Left ventricle myocardium inferior (tissue), 1 donor: ENCODE results near the gene SDHD. TPM values are rescaled to one million over a fixed set of nuclear protein-coding genes. Genes with fewer than 3 reads are reported as not detected.

Experiments
- DNase-seq: peaks from one replicate; pipeline ENCODE4 v3.0.0-alpha.2; 2020
- H3K27ac ChIP-seq: fragments of 200-600 bp; replicated peaks from 2 replicates; pipeline ENCODE4 v1.8.0; 2021
- H3K27me3 ChIP-seq: fragments of 200-600 bp; 2 replicates; pipeline ENCODE4 v1.8.0; 2021; ENCODE audit warnings: low read depth
- H3K36me3 ChIP-seq: fragments of 200-600 bp; 2 replicates; pipeline ENCODE4 v1.8.0; 2021
- H3K4me1 ChIP-seq: fragments of 200-600 bp; 2 replicates; pipeline ENCODE4 v1.8.0; 2021
- H3K4me3 ChIP-seq: fragments of 200-600 bp; 2 replicates; pipeline ENCODE4 v1.8.0; 2021; ENCODE audit warnings: mild to moderate bottlenecking, moderate library complexity
- H3K9me3 ChIP-seq: fragments of 200-600 bp; replicated peaks from 2 replicates; pipeline ENCODE4 v1.8.0; 2021
- CTCF ChIP-seq: fragments of 200-600 bp; IDR thresholded peaks from 2 replicates; pipeline ENCODE4 v1.8.0; 2021; ENCODE audit warnings: antibody characterized with exemption, mild to moderate bottlenecking, borderline replicate concordance
- intact Hi-C: fragments of 100-400 bp; cut with micrococcal nuclease; formaldehyde crosslinking; loops from one replicate; pipeline ENCODE4 v1.11.0; 2022
- total RNA-seq: library from RNA; stranded (reverse); fragmentation: NEBNext Ultra II Directional; extraction: Animal tissue kit (Norgen Biotek cat#: 25700); gene quantifications from one replicate; pipeline ENCODE4 v1.2.1, GENCODE V29; 2021
- donor health status: DM: no; HTN: yes; CAD: no; lungs with severe emphysema.

SDHD gene
- total RNA-seq, 1 donor from 2014 or later: 290 TPM

DNA sequence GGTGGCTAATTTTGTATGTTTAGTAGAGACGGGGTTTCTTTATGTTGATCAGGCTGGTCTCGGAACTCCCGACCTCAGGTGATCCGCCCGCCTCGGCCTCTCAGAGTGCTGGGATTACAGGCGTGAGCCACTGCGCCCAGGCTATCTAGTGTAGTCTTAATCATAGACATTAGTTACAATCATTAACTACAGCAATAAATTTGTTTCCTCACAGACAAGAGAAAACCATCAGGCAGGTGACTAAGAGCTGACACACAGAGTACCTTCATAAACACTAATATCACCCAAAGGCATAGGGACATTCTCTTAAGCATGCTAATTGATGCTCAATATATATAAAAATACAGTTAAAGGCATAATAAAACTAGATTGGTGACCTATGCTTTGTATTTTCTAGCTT is 19.4 kb downstream of the SDHD start:
- Histone ChIP-seq H3K9me3 (peaks cover 5% of the 10 kb centered on the region), H3K27ac (no peak overlapping the region), H3K4me3 (no peak overlapping the region), H3K4me1 (no peaks in the 10 kb centered on the region), H3K27me3 (no peaks in the 10 kb centered on the region), H3K36me3 (peaks cover 5% of the 10 kb centered on the region)
- intact Hi-C loops: no loop called here
- no peak for DNase-seq
- no peak for TF ChIP-seq CTCF

- Histone ChIP-seq H3K27ac (no peak overlapping the region), H3K36me3 (peaks cover under 1% of the 10 kb centered on the region), H3K27me3 (no peaks in the 10 kb centered on the region), H3K9me3 (peaks cover 5% of the 10 kb centered on the region), H3K4me3 (peak overlapping the region; percentile 21), H3K4me1 (peaks cover 5% of the 10 kb centered on the region)
- DNase-seq: no peak
- TF ChIP-seq CTCF: peak; percentile 78
- intact Hi-C loops: loop anchor here (10.0 kb wide), 1 partner anchor 61 kb away; the partner anchor contains the start of gene BCO2
These were observed 27.1 kb downstream of the SDHD start for GRCh38 chr11:112113539-112114457.

DNA sequence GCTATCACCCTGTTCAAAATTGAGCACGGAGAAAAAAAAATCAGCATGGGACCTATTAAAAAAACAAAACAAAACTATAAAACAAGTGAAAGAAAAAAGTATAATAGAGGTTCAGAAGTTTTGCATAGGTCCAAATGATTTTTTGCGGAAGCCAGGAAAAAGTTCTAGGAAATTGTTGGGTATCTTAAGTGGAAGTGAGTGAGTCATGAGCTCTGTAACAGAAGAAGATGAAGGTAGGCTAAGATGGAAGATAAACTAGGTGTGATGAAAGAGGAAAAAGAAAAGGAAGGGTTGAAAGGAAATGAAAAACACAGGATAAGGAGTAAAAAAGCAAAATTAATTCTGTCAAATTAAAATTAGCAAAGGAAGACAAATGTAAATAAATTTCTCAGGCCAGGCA is 27.8 kb downstream of the SDHD start:
- Histone ChIP-seq H3K27me3 (no peaks in the 10 kb centered on the region), H3K36me3 (peaks cover 7% of the 10 kb centered on the region), H3K27ac (no peak overlapping the region), H3K4me3 (no peak overlapping the region), H3K9me3 (peaks cover 5% of the 10 kb centered on the region), H3K4me1 (peaks cover 5% of the 10 kb centered on the region)
- intact Hi-C loops: loop anchor here (10.0 kb wide), 1 partner anchor 60 kb away; the partner anchor contains the start of gene BCO2
- no peak for DNase-seq
- no peak for TF ChIP-seq CTCF

DNA sequence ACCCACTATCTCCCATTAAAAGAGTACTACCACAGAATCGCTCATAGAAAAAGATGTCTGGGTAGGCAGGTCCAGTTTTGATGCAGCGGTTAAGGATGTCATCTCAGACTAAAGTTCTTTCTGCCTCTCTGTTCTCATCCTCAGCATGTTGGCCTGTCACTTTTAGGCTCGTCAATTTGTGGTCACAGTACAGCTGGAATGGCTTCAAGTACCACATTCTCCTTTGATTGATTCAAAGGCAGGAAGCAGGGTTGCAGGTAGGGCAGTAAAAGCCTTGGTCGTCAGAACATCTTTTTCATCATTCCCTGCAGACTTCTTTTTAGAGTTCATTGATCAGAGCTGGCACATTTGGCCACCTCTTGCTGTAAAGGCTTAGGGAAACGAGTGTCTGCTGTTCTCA is 28.7 kb downstream of the SDHD start:
- H3K27ac ChIP-seq: no peak overlapping the region
- H3K27me3 ChIP-seq: no peaks in the 10 kb centered on the region
- no peak for TF ChIP-seq CTCF
- DNase-seq: no peak
- H3K4me1 ChIP-seq: peaks cover 5% of the 10 kb centered on the region
- peaks cover 9% of the 10 kb centered on the region for H3K36me3 ChIP-seq
- intact Hi-C loops: loop anchor here (10.0 kb wide), 1 partner anchor 59 kb away; the partner anchor contains the start of gene BCO2
- H3K9me3 ChIP-seq: peaks cover 5% of the 10 kb centered on the region
- no peak overlapping the region for H3K4me3 ChIP-seq

DNA sequence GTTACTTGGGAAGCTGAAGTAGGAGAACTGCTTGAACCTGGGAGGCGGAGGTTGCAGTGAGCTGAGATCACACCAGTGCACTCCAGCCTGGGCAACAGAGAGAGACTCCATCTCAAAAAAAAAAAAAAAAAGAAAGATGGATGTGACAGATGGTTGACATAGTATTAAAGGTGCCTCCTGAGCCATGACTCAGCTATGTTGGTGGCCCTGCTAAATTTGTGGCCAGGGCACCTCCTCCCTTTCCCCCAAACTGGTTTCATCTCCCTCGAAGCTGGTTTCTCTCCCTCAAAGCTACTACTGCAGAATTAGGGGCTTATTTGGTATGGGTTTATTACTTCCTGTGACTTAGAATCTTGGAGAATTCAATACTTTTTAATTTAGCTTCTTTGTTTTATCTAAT is 31.5 kb downstream of the SDHD start:
- Histone ChIP-seq H3K27ac (no peak overlapping the region), H3K36me3 (peaks cover 9% of the 10 kb centered on the region), H3K27me3 (no peaks in the 10 kb centered on the region), H3K4me1 (peaks cover 5% of the 10 kb centered on the region), H3K9me3 (no peaks in the 10 kb centered on the region), H3K4me3 (no peak overlapping the region)
- no peak for DNase-seq
- intact Hi-C loops: loop anchor here (10.0 kb wide), 1 partner anchor 57 kb away; the partner anchor contains the start of gene BCO2
- no peak for TF ChIP-seq CTCF
